B cell (primary cell): ENCODE results near the gene MAP7D1.

ENCODE experiments used
- EZH2 ChIP-seq: IDR thresholded peaks from 2 replicates; pipeline ENCODE4 v1.6.1; 2012; ENCODE audit warnings: borderline replicate concordance, low read depth, mild to moderate bottlenecking, moderate library complexity, low read length; ENCODE audit not compliant: insufficient read depth, poor library complexity, severe bottlenecking
- TF ChIP-seq, protein P1 (sequence below): fragments of 200-600 bp; IDR thresholded peaks from one replicate; pipeline ENCODE4 v1.8.0; 2022; ENCODE audit warnings: antibody characterized with exemption, mild to moderate bottlenecking

DNA sequence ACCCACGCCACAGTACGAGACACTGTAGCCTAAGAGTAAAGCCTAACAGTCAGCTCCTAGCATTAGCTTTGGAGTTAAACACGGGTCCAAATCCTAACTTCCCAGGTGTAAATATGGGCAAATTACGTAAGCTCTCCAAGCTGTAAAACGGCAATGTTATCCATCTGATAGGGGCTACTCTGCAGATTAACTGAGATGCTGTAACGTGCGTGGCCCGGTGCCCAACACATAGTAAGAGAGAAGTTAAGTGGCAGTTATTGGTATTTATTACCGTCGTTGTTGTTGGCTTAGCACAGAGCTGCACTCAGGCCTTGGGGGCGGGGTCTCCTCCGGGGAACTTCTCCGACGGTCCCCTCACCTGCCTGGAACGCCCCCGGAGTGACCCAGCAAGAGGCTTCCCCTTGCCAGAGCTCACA is 7.1 kb upstream of the MAP7D1 start:
- TF ChIP-seq, protein P1, sequence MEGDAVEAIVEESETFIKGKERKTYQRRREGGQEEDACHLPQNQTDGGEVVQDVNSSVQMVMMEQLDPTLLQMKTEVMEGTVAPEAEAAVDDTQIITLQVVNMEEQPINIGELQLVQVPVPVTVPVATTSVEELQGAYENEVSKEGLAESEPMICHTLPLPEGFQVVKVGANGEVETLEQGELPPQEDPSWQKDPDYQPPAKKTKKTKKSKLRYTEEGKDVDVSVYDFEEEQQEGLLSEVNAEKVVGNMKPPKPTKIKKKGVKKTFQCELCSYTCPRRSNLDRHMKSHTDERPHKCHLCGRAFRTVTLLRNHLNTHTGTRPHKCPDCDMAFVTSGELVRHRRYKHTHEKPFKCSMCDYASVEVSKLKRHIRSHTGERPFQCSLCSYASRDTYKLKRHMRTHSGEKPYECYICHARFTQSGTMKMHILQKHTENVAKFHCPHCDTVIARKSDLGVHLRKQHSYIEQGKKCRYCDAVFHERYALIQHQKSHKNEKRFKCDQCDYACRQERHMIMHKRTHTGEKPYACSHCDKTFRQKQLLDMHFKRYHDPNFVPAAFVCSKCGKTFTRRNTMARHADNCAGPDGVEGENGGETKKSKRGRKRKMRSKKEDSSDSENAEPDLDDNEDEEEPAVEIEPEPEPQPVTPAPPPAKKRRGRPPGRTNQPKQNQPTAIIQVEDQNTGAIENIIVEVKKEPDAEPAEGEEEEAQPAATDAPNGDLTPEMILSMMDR: no peak
- no peak for TF ChIP-seq EZH2
